Measurements from ENCODE around the gene SPTLC2.

DNA sequence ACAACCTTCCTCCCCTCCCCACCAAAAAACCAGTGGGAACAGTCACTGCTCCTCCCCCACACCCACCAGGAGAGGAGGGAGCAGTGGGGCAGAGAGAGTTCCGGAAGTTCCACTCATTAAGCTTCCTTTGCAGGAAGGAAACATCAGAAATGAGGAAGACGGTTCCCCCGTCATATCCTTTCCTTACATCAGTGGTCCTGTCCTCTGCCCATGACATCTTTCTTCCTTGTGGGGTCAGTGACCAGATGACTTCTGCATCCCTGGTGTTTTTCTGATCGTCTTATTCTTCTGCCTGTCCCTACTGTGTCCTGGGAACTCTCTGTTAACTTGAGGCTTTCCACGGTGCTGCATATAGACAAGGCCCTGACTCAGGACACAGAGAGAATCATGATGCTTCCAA lies 40.8 kb upstream of the SPTLC2 start:
- TF ChIP-seq EP300 (IDR thresholded peaks at IDR 0.05; ENCODE audit: low read depth) (no peak), POLR2A (IDR thresholded peaks at IDR 0.05) (no peak), POLR2AphosphoS5 (IDR thresholded peaks at IDR 0.05) (no peak)
- TF ChIP-seq, protein P1, sequence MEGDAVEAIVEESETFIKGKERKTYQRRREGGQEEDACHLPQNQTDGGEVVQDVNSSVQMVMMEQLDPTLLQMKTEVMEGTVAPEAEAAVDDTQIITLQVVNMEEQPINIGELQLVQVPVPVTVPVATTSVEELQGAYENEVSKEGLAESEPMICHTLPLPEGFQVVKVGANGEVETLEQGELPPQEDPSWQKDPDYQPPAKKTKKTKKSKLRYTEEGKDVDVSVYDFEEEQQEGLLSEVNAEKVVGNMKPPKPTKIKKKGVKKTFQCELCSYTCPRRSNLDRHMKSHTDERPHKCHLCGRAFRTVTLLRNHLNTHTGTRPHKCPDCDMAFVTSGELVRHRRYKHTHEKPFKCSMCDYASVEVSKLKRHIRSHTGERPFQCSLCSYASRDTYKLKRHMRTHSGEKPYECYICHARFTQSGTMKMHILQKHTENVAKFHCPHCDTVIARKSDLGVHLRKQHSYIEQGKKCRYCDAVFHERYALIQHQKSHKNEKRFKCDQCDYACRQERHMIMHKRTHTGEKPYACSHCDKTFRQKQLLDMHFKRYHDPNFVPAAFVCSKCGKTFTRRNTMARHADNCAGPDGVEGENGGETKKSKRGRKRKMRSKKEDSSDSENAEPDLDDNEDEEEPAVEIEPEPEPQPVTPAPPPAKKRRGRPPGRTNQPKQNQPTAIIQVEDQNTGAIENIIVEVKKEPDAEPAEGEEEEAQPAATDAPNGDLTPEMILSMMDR (IDR thresholded peaks at IDR 0.05), result no peak
